Coronary artery (tissue), 2 donors: Measurements from ENCODE around the gene PSME2.

Source experiments
- DNase-seq: peaks from one replicate; pipeline ENCODE4 v3.0.0-alpha.2; 2017; ENCODE audit warnings: low spot score
- H3K27ac ChIP-seq, 2 donors: fragments of 200-600 bp; sonication (generic); one replicate each; pipeline ENCODE4 v1.5.1; 2016 to 2019
- H3K4me3 ChIP-seq: fragments of 200-600 bp; sonication (generic); 2 replicates; pipeline ENCODE4 v1.5.1; 2016; ENCODE audit warnings: mild to moderate bottlenecking, moderate library complexity
- CTCF ChIP-seq: fragments of 200-600 bp; sonication (generic); IDR thresholded peaks from one replicate; pipeline ENCODE4 v1.5.1; 2019; ENCODE audit warnings: antibody characterized with exemption

Gene PSME2

GRCh38 chr14:24096545-24097181 lies 49.7 kb downstream of the PSME2 start:
- DNase-seq: no peak
- TF ChIP-seq CTCF: no peak
- no peak overlapping the region for H3K27ac ChIP-seq
- no peak overlapping the region for H3K4me3 ChIP-seq

GRCh38 chr14:24095271-24096068 lies 50.9 kb downstream of the PSME2 start:
- DNase-seq: no peak
- H3K4me3 ChIP-seq: peak overlapping the region; percentile 80
- peak overlapping the region; percentile 81 to 95 for H3K27ac ChIP-seq
- TF ChIP-seq CTCF: no peak

- no peak for DNase-seq
- TF ChIP-seq CTCF: no peak
- Histone ChIP-seq H3K27ac (peak overlapping the region; percentile 81 to 95), H3K4me3 (peak overlapping the region; percentile 80)
These were observed 51.6 kb downstream of the PSME2 start for GRCh38 chr14:24094841-24095270.

- H3K27ac ChIP-seq: peak within 1 kb of the TSS; percentile 81 to 95
- DNase-seq: peak; percentile 96
- peak within 1 kb of the TSS; percentile 80 for H3K4me3 ChIP-seq
- TF ChIP-seq CTCF: no peak
These were observed 52.2 kb downstream of the PSME2 start, which contains the start of gene PCK2 for GRCh38 chr14:24093901-24094840. PCK2 (plus strand) TSS chr14:24094311; CDS start chr14:24094406, 95 bp downstream.
